ENCODE results near the gene ISLR.

GRCh38 chr15:74191798-74192197, 18.3 kb downstream of the ISLR start:
- TF ChIP-seq RAD21 (IDR thresholded peaks at IDR 0.05; ENCODE audit: low read length) (no peak), CTCF (conservative IDR thresholded peaks at IDR 0.05; ENCODE audit: low read depth, low read length) (no peak), RFX5 (IDR thresholded peaks at IDR 0.05; ENCODE audit: low read depth, low read length) (peak; percentile 86), MAFK (IDR thresholded peaks at IDR 0.05; ENCODE audit: low read depth, low read length) (no peak), MAZ (IDR thresholded peaks at IDR 0.05; ENCODE audit: borderline replicate concordance, low read depth, low read length) (no peak), POLR2A (IDR thresholded peaks at IDR 0.05; ENCODE audit: low read depth, low read length) (no peak), SMC3 (IDR thresholded peaks at IDR 0.05; ENCODE audit: low read depth, low read length) (no peak), CEBPB (IDR thresholded peaks at IDR 0.05; ENCODE audit: low read depth, low read length) (no peak), FOS (IDR thresholded peaks at IDR 0.05; ENCODE audit: low read depth, low read length) (no peak), USF2 (IDR thresholded peaks at IDR 0.05; ENCODE audit: low read depth, low read length) (no peak), BHLHE40 (IDR thresholded peaks at IDR 0.05; ENCODE audit: low read depth, low read length) (no peak)
